Testis (tissue), 3 donors: ENCODE results near the gene EYA2. TPM values are rescaled to one million over a fixed set of nuclear protein-coding genes. Genes with fewer than 3 reads are reported as not detected.

Source experiments
- DNase-seq: peaks from one replicate; pipeline ENCODE4 v3.0.0-alpha.2; 2019
- H3K27ac ChIP-seq, 2 donors: fragments of 200-600 bp; sonication (generic); one replicate each; pipeline ENCODE4 v1.5.1; 2019
- H3K27me3 ChIP-seq: fragments of 200-600 bp; sonication (generic); one replicate; pipeline ENCODE4 v1.5.1; 2019
- H3K36me3 ChIP-seq: fragments of 200-600 bp; sonication (generic); one replicate; pipeline ENCODE4 v1.5.1; 2017; ENCODE audit warnings: low read depth; ENCODE audit errors: missing control alignments
- H3K4me1 ChIP-seq: fragments of 200-600 bp; sonication (generic); one replicate; pipeline ENCODE4 v1.5.1; 2019
- H3K4me3 ChIP-seq, 2 donors: fragments of 200-600 bp; sonication (generic); one replicate each; pipeline ENCODE4 v1.5.1; 2017 to 2019
- H3K9me3 ChIP-seq: fragments of 200-600 bp; sonication (generic); one replicate; pipeline ENCODE4 v1.5.1; 2017
- CTCF ChIP-seq, 3 experiments: fragments of 450-650 bp in 2 of 3; fragments of 200-600 bp in 1 of 3; sonication (generic) in 1 of 3; IDR thresholded peaks; one replicate each; pipeline ENCODE4 v1.5.1; 2016 to 2019; ENCODE audit warnings: antibody characterized with exemption in 3 of 3, mild to moderate bottlenecking in 2 of 3, moderate library complexity in 1 of 3
- POLR2A ChIP-seq: fragments of 450-650 bp; IDR thresholded peaks from one replicate; pipeline ENCODE4 v1.6.1; 2017; ENCODE audit warnings: antibody characterized with exemption, mild to moderate bottlenecking, moderate library complexity
- WGBS, 2 donors: methylation state at CpG; one replicate each; pipeline ENCODE4 v1.1.5; 2018; 5-methylcytosine and 5-hydroxymethylcytosine counted together
- intact Hi-C: fragments of 100-400 bp; cut with DNase I; formaldehyde crosslinking; loops from one replicate; pipeline ENCODE4 v1.15.1; 2023; ENCODE audit warnings: low total_unique reads
- polyA plus RNA-seq: library from polyadenylated mRNA; stranded (reverse); fragments of 350-450 nt; fragmentation: Illumina TruSeq; extraction: RNeasy Lipid Tissue Mini Kit (QIAGEN cat#74804); gene quantifications from one replicate; pipeline ENCODE4 v1.2.3, GENCODE V29; 2014; ENCODE audit warnings: low read depth, low replicate concordance; ENCODE audit not compliant: insufficient read depth
- total RNA-seq, 2 donors: library from RNA; depleted of rRNA; stranded (reverse); fragments of >200 nt; gene quantifications; one replicate each; pipeline ENCODE4 v1.2.3, GENCODE V29; 2016

Gene EYA2
- total and polyA plus RNA-seq, 3 donors from 2014 or later: 14.6 to 17.2 (median 16.2) TPM

GRCh38 chr20:47125758-47126591 lies 231.3 kb downstream of the EYA2 start:
- no peak for DNase-seq
- intact Hi-C loops: no loop called here
- 70 to 74% methylated on average over 18 to 20 of the region's 20 CpGs for WGBS, 2 donors
- Histone ChIP-seq H3K36me3 (no peaks in the 10 kb centered on the region), H3K9me3 (no peaks in the 10 kb centered on the region), H3K27ac (peak overlapping the region in 1 of 2 donors; percentile 47), H3K4me1 (peaks cover 12% of the 10 kb centered on the region), H3K4me3 (no peak overlapping the region), H3K27me3 (no peaks in the 10 kb centered on the region)
- TF ChIP-seq CTCF (IDR thresholded peaks at IDR 0.05) (no peak), POLR2A (no peak)

DNA sequence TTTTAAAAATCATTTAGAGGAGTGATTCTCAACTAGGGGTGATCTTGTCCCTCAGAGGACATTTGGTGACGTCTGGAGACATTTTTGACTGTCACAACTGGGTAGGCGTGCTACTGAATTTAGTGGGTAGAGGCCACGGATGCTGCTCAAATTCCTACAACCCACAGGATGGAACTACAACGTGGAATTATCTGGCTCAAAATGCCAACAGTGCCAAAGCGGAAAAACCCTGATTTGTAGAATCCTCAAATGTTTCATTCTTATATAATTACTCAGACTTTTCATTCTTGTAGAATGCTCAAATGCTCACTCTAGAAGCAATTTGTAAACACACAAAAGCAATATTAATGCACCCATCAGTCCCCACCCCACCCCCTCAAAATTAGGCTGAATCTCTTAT lies 232.1 kb downstream of the EYA2 start:
- H3K4me1 ChIP-seq: peaks cover 12% of the 10 kb centered on the region
- no peak for DNase-seq
- H3K4me3 ChIP-seq: no peak overlapping the region
- no peaks in the 10 kb centered on the region for H3K36me3 ChIP-seq
- no peak overlapping the region for H3K27ac ChIP-seq
- intact Hi-C loops: no loop called here
- H3K27me3 ChIP-seq: no peaks in the 10 kb centered on the region
- 58 to 77% methylated on average over 5 of the region's 5 CpGs for WGBS, 2 donors
- no peaks in the 10 kb centered on the region for H3K9me3 ChIP-seq
- no peak for TF ChIP-seq CTCF (IDR thresholded peaks at IDR 0.05)
- no peak for TF ChIP-seq POLR2A

DNA sequence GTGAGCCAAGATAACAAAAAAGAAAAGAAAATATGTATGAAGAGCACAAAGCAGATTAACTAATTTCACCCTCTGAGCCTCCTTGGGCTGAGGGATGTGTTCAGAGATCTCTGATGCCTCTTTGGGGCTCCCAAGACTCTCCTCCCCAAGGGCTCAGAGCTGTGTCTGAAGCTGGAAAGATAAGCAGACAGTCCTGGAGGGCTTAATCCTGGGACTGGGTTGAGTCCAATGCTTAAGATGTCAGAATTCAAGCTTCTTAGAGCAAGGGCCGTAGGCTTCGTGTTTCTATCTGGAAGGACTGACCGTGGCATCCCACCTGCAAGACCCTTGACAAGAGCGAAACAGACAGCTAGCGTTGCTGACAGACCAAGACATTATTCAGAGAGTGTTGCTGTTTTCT lies 232.9 kb downstream of the EYA2 start:
- DNase-seq: no peak
- Histone ChIP-seq H3K9me3 (no peaks in the 10 kb centered on the region), H3K4me3 (no peak overlapping the region), H3K27me3 (no peaks in the 10 kb centered on the region), H3K36me3 (no peaks in the 10 kb centered on the region), H3K4me1 (peaks cover 12% of the 10 kb centered on the region), H3K27ac (no peak overlapping the region)
- intact Hi-C loops: no loop called here
- 80 to 84% methylated on average over 5 of the region's 5 CpGs for WGBS, 2 donors
- TF ChIP-seq CTCF (IDR thresholded peaks at IDR 0.05) (no peak), POLR2A (no peak)

DNA sequence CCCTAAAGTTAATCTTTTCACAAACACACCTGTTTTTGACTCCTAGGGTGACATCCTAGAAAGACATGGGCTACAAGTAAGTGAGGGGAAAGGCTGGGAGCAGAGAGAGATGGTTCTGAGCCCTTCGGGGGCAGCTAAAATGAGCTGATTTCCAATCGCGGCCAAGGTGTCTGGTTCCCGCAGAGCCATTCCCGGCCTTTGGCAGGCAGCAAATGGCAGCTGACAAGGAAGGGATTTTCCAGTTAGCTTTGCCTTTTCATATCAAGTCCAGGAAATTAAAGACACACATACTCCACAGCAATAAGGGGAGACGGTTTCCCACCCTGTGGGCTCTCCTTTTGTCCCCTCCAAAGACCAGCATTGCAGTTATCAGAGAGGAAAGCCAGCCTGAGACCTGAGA lies 233.4 kb downstream of the EYA2 start:
- intact Hi-C loops: no loop called here
- H3K4me3 ChIP-seq: no peak overlapping the region
- H3K27ac ChIP-seq: no peak overlapping the region
- H3K27me3 ChIP-seq: no peaks in the 10 kb centered on the region
- peaks cover 12% of the 10 kb centered on the region for H3K4me1 ChIP-seq
- DNase-seq: no peak
- TF ChIP-seq CTCF (IDR thresholded peaks at IDR 0.05) (no peak), POLR2A (no peak)
- no peaks in the 10 kb centered on the region for H3K9me3 ChIP-seq
- WGBS, 2 donors: 65 to 72% methylated on average over 6 of the region's 6 CpGs
- no peaks in the 10 kb centered on the region for H3K36me3 ChIP-seq

- H3K27ac ChIP-seq: no peak overlapping the region
- no peaks in the 10 kb centered on the region for H3K27me3 ChIP-seq
- DNase-seq: no peak
- H3K4me1 ChIP-seq: peaks cover 12% of the 10 kb centered on the region
- TF ChIP-seq CTCF (IDR thresholded peaks at IDR 0.05) (no peak), POLR2A (no peak)
- H3K36me3 ChIP-seq: no peaks in the 10 kb centered on the region
- H3K4me3 ChIP-seq: no peak overlapping the region
- intact Hi-C loops: no loop called here
- WGBS, 2 donors: 89 to 96% methylated on average over 1 of the region's 1 CpG
- H3K9me3 ChIP-seq: no peaks in the 10 kb centered on the region
Observed at GRCh38 chr20:47129306-47129705, 234.7 kb downstream of the EYA2 start.
